Stimulated activated CD4-positive, alpha-beta T cell treated with anti-CD3 and anti-CD28 coated beads, Interleukin-1b, Interleukin-23, amount 100 ng/mL, for 48 hours (primary cell): ENCODE measurements around the gene CREBL2.
"Not testable (repeated sequence)": the region's sequence is repeated elsewhere in the genome, so short reads cannot be mapped to it uniquely, and the experiment has no call there.

Experiments used
- DNase-seq: peaks from one replicate; pipeline ENCODE4 v3.0.0-alpha.2; 2020

Gene CREBL2

DNA sequence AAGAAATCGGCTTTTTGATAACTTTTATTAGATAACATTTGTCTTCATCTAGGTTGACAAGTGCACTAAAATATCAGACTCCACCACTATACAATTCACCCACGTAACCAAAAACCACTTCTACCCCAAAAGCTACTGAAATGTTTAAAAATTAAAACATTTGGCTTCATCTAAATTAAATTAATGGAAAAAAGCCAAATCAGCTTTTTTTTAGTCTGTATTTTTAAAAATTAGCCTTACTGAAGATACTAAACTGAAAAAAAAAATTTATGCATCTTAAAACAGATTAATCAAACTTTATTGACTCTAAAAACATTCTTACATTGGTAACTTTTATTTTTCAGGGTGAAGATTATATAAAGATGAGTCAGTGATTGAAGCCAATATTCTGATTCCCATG, 30.0 kb downstream of the CREBL2 start:
- no peak for DNase-seq

GRCh38 chr12:12642916-12643315, 31.2 kb downstream of the CREBL2 start:
- no peak for DNase-seq

DNA sequence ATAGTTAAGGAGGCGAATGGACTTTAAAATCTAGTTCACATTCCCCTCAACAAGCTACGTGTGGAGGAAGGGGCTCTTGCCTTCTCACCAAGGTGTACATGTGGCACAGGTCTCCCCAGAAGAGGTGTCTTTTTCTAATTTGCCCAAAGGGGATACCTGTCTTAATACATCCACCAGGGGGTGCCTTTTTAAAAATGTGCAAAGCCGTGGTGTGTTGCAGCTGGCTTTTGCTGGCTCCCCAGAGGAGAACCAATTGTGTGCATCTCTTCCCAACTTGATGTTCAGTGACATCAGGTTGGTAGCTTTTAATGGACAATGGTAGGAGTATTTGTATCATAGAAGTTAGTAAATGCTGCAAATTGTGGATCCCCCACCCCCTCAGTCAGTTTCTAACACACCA, 33.8 kb downstream of the CREBL2 start:
- DNase-seq: peak; percentile 30

DNA sequence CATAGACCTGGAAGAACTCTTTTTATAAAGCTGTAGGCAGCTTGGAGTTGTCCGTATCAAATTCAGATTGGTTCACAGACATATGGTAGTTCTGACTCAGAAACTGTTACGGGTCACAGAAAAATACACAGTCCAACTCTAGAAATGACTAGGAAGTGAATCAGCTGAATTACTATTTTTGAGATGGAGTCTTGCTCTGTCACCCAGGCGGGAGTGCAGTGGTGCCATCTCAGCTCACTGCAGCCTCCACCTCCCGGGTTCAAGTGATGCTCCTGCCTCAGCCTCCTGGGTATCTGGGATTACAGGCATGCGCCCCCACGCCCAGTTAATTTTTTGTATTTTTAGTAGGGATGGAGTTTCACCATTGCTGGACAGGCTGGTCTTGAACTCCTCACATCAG, 34.3 kb downstream of the CREBL2 start:
- DNase-seq: peak; percentile 23

DNA sequence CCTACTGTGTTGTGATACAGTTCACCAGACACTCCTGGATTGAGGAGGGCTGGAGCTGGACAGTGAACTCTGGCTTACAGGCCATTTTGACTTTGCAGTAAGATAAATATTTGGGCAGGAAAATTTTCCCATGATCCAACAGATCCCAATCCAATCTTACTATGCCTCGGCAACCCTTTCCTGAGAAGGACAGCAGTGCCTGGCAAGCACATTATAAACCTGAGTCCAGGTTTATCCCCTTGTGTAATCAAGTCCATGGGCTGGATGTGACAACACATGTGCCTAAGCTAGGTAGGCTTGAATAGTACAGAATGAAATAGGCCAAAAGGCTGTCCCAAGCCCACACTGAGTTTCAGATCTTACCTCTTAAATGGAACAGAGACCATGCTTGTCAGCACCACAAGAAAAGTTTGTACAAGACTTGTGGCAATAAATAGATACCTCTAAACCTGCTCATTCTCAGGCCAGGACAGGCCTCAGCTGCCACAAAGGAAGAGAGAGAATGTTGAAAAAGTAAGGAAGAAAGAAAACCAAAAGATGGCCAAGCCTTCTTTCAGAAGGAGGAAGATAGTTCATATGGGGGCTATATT, 34.9 kb downstream of the CREBL2 start:
- DNase-seq: no peak

DNA sequence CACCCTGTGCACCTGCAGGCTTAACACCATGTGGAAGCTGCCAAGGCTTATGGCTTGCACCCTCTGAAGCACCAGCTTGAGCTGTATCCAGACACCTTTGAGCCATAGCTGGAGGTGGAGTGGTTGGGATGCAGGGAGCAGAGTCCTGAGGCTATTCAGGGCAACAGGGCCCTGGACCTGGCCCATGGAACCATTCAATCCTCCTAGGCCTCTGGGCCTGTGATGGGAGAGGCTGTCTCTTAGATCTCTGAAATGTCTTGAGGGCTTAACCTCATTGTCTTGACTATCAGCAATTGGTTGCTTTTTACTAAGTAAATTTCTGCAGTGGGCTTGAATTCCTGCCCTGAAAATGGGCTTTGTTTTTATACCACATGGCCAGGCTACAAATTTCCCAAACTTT, 36.6 kb downstream of the CREBL2 start:
- no peak for DNase-seq

DNA sequence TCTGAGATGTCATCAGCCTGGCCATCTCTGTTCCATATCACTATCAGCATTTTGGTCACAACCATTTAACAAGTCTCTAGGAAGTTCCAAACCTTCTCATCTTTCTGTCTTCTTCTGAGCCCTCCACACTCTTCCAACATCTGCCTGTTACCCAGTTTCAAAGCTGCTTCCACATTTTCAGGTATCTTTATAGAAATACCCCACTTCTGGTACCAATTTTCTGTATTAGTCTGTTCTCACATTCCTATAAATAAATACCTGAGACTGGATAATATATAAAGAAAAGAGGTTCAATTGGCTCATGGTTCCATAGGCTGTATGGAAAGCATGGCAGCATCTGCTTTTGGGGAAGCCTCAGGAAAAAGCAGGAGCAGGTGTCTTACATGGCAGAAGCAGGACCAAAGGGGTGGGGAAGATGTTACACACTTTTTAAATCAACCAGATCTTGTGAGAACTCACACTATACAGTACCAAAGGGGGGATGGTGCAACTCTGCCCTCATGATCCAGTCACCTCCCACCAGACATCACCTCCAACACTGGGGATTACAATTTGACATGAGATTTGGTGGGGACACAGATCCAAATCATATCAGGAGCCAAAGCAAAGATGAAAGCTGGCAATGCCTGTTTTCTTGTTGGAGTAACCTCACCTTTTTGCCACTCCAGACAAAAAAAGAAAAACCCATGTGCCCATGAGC, 37.4 kb downstream of the CREBL2 start:
- DNase-seq: no peak

- no peak for DNase-seq
Observed at GRCh38 chr12:12651752-12652151, 40.1 kb downstream of the CREBL2 start.

DNA sequence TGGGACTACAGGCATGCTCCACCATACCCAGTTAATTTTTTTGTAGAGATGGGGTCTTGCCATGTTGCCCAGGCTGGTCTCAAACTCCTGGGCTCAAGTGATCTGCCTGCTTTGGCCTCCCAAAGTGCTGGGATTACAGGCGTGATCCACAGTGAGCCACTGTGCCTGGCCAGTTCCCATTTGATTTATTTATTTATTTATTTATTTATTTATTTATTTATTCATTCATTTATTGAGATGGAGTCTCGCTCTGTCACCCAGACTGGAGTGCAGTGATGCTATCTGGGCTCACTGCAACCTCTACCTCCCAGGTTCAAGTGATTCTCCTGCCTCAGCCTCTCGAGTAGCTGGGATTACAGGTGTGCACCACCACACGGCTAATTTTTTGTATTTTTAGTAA, 41.0 kb downstream of the CREBL2 start:
- not testable (repeated sequence) for DNase-seq

- DNase-seq: no peak
Observed at GRCh38 chr12:12653922-12654321, 42.2 kb downstream of the CREBL2 start.

- no peak for DNase-seq
Observed at GRCh38 chr12:12654691-12655460, 43.2 kb downstream of the CREBL2 start.

GRCh38 chr12:12660201-12660600, 48.5 kb downstream of the CREBL2 start:
- DNase-seq: no peak

- no peak for DNase-seq
Observed at GRCh38 chr12:12661086-12661856, 49.6 kb downstream of the CREBL2 start.

DNA sequence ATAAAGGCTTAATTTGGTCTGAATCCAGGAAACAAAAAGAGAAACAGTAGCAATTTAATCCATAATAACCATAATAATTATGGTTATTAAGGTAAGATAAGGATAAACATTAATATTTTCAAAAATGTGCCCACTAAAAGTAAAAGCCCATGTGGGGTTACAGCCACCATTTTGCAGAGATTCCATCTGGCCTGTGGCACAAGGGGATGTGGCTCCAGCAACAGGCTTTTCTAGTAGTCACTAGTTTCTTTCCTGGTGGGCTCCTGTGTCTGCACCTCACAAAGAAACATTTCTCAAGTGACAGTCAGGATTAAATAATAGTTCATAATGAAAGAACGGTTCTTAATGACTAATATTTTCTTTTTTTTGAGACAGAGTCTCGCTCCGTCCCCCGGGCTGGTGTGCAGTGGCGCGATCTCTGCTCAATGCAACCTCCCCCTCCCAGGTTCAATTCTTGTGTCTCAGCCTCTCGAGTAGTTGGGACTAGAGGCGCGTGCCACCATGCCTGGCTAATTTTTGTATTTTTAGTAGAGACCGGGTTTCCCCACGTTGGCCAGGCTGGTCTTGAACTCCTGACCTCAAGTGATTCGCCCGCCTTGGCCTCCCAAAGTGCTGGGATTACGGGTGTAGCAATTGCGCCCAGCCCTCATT, 52.1 kb downstream of the CREBL2 start:
- no peak for DNase-seq

GRCh38 chr12:12665194-12665593, 53.5 kb downstream of the CREBL2 start:
- DNase-seq: no peak

GRCh38 chr12:12668005-12668404, 56.3 kb downstream of the CREBL2 start:
- no peak for DNase-seq

DNA sequence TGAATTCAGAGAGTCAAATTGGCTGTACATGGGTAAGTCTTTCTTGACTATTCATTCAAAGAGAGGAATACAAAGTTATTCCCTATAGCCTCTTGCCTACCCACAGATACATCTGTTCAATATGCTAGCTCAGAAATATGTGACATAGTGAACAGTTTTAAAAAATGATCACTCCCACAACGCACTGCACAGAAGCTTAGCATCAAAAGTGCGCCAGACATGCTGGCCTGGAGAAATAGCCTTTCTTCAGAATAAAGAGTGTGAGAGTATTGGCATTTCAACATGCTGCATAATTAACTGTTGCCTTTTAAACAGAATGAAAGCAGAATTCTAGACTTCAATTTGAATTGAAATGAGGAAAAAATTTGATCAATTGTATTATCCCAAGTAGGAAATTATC, 57.3 kb downstream of the CREBL2 start:
- DNase-seq: no peak

DNA sequence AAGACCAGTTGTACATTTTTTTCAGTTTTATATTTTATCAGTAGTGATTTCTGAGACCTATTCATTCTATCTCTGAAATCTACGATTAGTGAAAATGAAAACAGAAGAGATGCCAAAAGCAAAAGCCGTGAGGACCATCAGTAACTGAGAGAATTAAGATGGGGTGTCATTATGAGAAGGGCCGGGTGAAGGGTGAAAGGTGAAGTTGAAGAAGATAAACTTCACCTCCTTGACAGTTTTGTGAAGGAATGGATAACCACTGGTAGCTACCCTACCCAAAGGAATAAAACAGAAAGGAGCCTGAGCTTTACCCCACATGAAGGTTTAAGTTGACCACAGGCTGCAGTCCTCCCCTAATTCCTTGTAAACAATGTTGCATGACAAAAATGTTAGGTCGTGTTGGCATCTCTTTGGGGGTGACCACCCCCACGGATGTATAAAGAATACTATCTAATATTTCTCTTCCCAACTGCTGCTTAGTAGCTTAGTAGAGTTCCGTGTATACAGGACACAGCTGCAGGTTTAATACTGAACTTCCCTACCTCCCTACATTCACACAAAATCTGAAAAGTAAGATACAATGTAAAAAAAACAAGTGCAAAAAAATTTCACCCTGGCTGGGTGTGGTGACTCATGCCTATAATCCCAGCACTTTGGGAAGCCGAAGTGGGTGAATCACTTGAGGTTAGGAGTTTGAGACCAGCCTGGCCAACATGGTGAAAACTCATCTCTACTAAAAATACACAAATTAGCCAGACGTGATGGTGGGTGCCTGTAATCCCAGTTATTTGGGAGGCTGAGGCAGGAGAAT, 60.4 kb downstream of the CREBL2 start:
- no peak for DNase-seq

DNA sequence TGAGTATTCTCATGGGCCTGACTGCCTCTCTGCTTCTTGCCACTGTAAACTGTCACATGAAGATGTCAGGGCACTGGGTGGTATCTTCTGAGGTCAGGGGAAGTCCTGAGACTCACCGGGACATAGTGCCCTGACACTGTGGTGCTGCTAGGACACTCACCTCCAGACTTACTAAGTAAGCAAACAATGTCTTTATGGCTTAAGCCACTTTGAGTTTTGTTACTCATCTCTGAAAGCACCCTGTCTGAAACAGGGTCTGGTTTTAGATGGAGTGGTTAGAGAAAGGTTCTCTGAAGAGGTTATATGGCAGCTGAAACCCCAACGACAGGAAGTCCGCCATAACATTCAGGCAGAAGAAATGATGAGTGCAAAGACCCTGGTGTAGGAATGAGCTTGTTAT, 61.6 kb downstream of the CREBL2 start:
- DNase-seq: peak; percentile 21

- no peak for DNase-seq
Observed at GRCh38 chr12:12676605-12677004, 64.9 kb downstream of the CREBL2 start.

DNA sequence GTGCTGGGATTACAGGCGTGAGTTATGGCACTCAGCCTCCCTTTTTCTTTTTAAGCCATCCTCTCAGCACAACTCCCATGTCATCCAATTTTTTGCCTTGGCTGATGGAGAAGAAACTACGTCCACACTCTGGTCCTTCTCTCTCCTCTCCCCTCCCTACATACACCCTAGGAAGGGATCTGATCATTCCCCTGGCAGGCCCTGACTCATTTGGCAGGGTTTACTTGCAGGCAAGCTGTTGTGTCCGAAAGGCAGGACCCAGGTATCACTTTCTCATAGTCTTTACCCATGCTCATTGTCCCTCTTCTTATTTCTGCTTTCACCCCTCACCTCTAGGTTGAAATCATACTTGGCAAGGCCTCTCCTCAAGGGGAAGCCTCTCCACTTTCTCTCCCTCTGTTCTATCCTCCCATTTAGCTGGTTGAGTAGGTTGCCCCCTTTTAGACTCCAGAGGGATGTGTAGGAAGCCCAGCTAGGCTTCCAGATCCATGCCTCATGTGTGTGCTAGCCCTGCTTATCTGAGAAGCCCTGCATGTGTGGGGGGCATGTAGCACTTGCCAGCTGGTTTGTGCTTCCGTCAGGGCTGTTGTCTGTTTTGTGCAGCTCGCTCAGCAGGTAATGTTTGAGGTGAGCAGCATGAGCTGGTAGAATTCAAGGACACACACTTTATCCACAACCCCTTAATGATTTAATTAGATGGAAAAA, 69.5 kb downstream of the CREBL2 start:
- no peak for DNase-seq
